GM19240 (cell line): ENCODE results near the gene MYO3B.
A peak's percentile ranks its signal among the peaks of the same experiment; 100 is the strongest.
"Not testable (repeated sequence)": the region's sequence is repeated elsewhere in the genome, so short reads cannot be mapped to it uniquely, and the experiment has no call there.

Experiments
- DNase-seq: peaks from one replicate; pipeline ENCODE4 v3.0.0; 2011; ENCODE audit warnings: low spot score; ENCODE audit not compliant: insufficient read length

Gene MYO3B

GRCh38 chr2:170262343-170262742 is 84.4 kb downstream of the MYO3B start:
- no peak for DNase-seq

- DNase-seq: no peak
Measured at GRCh38 chr2:170262806-170263205, 84.9 kb downstream of the MYO3B start.

DNA sequence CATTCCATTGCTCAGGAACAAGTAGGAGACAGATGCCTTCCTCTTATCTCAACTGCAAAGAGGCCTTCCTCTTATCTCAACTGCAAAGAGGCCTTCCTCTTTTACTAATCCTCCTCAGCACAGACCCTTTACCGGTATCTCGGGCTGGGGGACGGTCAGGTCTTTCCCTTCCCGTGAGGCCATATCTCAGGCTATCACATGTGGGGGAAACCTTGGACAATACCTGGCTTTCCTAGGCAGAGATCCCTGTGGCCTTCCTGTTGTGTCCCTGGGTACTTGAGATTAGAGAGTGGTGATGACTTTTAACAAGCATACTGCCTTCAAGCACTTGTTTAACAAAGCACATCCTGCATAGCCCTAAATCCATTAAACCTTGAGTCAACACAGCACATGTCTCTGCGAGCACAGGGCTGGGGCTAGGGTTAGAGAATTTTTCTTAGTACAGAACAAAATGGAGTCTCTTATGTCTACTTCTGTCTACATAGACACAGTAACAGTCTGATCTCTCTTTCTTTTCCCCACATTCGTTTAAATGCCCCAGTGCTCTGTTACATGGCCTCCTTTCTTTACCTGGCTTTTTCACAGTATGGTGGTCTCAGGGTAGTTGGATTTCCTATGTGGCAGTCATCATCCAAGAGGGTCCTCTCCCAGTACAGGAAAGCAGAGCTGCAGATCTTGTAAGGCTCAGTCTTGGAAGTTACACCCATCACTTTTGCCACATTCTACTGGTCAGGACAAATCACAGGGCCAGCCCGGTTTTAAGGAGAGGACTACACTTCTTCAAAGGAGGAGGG is 86.0 kb downstream of the MYO3B start:
- DNase-seq: not testable (repeated sequence)

GRCh38 chr2:170264522-170264860 is 86.5 kb downstream of the MYO3B start:
- DNase-seq: no peak

- no peak for DNase-seq
Measured at GRCh38 chr2:170264865-170265264, 86.9 kb downstream of the MYO3B start.

GRCh38 chr2:170265321-170265720 is 87.4 kb downstream of the MYO3B start:
- DNase-seq: no peak

DNA sequence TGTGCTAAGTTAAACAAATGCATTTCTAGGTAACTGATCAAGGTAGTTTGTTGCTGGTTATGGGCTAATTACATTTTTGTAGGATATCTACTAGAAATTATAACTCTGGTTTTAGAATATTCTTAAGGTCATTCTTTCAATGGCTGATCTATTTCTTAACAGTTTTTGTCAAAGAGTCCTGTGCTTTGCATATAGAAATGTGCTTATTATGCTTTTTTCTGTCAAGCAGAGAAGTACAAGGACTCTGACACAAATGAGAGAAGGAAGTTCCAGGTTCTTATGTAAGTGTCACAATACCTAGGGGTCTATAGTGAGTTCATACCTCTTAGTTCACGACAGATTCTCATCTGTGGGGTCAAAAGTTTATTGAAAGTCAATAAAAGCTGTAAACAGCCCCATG is 88.4 kb downstream of the MYO3B start:
- no peak for DNase-seq

DNA sequence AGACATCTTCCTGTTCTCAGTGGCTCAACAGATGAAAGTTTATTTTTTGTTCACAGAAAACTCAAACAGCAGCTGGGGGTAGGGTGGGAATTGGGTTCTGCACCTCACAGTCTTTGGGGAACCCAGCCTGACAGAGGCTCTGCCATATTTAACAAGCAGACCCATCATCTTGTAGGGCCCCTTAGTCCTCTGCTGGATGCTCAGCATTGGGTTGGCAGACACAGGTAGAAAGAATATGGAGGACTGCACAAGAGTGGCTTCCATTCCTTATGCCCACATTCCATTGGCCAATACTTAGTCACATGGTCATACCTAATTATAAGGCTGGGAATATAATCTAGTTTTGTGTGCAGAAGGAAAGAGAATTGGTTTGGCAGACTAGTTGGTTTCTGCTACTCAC is 89.1 kb downstream of the MYO3B start:
- no peak for DNase-seq

DNA sequence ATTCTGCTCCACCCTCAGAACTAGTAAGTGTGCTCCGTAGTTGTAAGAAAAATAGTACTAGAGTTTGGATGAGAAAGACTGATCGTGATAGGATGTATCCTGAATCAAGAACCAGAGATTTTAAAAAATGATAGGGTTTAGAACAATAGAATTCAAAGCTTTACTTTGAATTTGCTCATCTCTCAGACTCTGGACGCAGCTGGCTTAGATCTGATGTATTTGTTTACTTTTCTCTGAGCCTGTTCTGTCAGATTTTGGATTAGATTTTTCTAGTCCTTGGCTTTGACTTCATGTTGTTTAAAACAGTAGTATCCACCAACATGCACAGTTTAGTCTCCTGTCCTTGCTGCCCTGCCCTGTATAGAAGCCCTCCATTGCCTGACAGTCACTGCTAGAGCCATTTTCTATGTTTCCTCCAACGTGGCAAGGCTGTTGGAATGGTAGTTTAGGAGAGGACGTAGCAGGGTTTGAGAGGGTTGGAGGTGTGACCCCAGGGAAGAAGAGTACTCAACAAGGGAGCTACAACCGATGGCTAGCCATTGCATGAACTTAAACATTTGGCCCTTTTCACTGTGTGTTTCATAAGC is 92.4 kb downstream of the MYO3B start:
- DNase-seq: no peak

DNA sequence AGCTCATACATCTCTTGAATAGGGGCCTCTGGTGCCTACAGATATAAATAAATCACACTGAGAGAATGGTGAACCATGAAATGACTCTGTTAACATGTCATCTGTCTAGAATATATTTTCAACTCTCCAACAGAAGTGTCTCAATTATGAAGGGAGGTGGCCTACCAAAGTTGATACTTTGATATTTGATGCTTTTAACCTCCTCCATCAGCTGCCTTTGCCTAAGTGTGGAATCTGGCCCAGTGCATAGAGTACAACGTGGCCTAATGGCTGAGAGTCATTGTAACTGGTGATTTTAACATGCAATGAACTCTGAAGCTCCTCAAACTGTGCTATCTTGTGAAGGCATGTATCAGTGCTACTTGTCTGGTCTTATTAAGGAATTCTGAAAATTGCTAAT is 93.4 kb downstream of the MYO3B start:
- no peak for DNase-seq

- DNase-seq: no peak
Measured at GRCh38 chr2:170276056-170276455, 98.1 kb downstream of the MYO3B start.

- no peak for DNase-seq
Measured at GRCh38 chr2:170276925-170277629, 99.1 kb downstream of the MYO3B start.

DNA sequence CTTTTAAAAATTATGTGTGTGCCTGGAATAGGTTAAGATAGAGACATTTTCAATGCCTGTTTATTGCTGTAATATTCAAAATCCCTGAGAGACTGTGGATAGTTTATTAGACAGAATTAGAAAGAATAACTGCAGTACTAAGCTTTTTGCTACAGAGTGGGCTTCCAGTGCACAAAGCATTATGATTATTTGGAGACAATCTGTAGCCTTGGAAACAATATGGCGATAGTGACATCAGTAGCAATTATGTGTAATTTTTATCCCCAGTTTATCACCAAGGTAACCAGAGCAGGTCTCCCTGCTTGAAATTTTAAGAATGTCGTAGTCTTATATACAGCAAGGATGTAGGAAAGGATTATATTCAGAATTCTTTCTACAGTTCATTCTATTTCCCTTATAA is 100.0 kb downstream of the MYO3B start:
- no peak for DNase-seq

DNA sequence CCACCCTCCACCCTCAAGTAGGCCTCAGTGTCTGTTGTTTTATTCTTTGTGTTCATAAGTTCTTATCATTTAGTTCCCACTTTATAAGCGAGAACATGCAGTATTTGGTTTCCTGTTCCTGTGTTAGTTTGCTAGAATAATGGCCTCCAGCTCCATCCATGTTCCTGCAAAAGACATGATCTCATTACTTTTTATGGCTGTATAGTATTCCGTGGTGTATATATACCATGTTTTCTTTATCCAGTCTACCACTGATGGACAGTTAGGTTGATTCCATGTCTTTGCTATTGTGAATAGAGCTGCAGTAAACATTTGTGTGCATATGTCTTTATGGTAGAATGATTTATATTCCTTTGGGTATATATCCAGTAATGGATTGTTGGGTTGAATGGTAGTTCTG is 101.7 kb downstream of the MYO3B start:
- not testable (repeated sequence) for DNase-seq

- DNase-seq: no peak
Measured at GRCh38 chr2:170282851-170283250, 104.9 kb downstream of the MYO3B start.

DNA sequence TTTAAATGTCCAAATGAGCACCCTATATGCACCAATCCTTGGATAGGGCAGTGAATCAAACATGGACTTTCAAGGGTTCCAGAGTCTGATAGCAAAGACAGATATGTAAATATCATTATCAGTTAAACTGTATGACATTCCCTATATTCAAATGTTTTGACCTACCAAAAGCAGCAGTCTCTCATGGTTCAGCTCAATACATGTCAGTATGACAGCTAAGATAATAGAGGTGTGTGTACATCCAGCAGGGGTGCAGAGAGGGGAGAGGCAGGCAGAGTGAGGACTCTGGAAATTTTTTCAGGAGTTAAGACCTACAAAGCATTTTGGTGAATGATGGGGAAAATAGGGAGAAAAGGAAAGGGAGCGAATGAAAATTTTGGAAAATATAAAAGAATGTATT is 106.3 kb downstream of the MYO3B start:
- no peak for DNase-seq

DNA sequence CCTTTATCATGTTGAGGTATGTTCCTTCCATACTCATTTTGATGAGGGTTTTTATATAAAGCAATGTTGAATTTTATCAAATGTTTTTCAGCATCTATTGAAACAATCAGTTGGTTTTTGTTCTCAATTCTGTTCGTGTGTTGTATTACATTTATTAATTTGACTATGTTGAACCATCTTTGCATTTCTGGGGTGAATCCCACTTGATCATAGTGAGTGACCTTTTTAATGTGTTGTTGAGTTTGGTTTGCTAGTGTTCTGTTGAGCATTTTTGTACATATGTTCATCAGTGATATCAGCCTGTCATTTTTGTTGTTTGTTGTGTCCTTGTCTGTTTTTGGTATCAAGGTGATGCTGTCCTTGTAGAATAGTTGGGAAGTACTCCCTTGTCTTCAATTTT is 110.9 kb downstream of the MYO3B start:
- DNase-seq: no peak

- no peak for DNase-seq
Measured at GRCh38 chr2:170291474-170291873, 113.5 kb downstream of the MYO3B start.

- no peak for DNase-seq
Measured at GRCh38 chr2:170292415-170292814, 114.5 kb downstream of the MYO3B start.

DNA sequence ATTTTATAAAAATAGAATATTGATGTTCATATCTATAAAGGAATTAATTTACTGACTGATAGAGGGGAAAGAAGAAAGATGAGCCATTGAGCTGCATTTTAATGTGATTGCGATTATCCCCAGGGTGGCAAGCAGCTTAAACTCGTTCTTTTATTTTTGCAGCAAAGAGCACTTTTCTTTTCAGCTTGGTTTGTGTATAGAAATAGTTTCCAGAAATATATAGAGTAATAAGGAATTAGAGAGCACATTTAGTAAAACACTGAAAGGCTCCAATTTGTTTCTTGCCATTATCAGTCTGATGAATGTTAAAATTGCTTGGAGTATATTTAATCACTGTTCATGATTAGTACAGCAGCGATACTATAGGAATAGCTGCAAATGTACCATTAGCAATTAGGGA is 119.5 kb downstream of the MYO3B start:
- no peak for DNase-seq

- DNase-seq: peak; percentile 11
Measured at GRCh38 chr2:170298115-170298514, 120.2 kb downstream of the MYO3B start.

GRCh38 chr2:170298861-170299429 is 121.0 kb downstream of the MYO3B start:
- DNase-seq: no peak
